ACC112 (cell line): ENCODE measurements around the gene SMOC2.

Experiments used
- H2AFZ ChIP-seq: fragments of 200-600 bp; sonication (generic); one replicate; pipeline ENCODE4 v1.6.0; 2017; ENCODE audit warnings: antibody characterized with exemption, low read length; ENCODE audit not compliant: unreplicated experiment
- H3K27ac ChIP-seq: fragments of 200-600 bp; sonication (generic); 2 replicates; pipeline ENCODE4 v1.5.1; 2014; ENCODE audit warnings: low read depth, mild to moderate bottlenecking, antibody characterized with exemption, low read length, moderate library complexity
- H3K27me3 ChIP-seq: fragments of 200-600 bp; sonication (generic); 2 replicates; pipeline ENCODE4 v1.6.1; 2014; ENCODE audit warnings: mild to moderate bottlenecking, antibody characterized with exemption, low read length, moderate library complexity, mixed read lengths; ENCODE audit not compliant: insufficient read depth
- H3K36me3 ChIP-seq: fragments of 200-600 bp; sonication (generic); 2 replicates; pipeline ENCODE4 v1.6.1; 2016; ENCODE audit warnings: mild to moderate bottlenecking, antibody characterized with exemption, low read length, moderate library complexity, mixed read lengths; ENCODE audit not compliant: insufficient read depth
- H3K4me1 ChIP-seq: fragments of 200-600 bp; sonication (generic); one replicate; pipeline ENCODE4 v1.6.1; 2016; ENCODE audit warnings: low read length, mixed read lengths; ENCODE audit not compliant: insufficient read depth, unreplicated experiment, control insufficient read depth
- H3K4me3 ChIP-seq: fragments of 200-600 bp; sonication (generic); 2 replicates; pipeline ENCODE4 v1.5.1; 2014; ENCODE audit warnings: mild to moderate bottlenecking, low read depth, low read length
- H3K79me2 ChIP-seq: fragments of 200-600 bp; sonication (generic); one replicate; pipeline ENCODE4 v1.6.0; 2016; ENCODE audit warnings: low read length; ENCODE audit not compliant: control insufficient read depth, unreplicated experiment, insufficient read depth

Gene SMOC2

DNA sequence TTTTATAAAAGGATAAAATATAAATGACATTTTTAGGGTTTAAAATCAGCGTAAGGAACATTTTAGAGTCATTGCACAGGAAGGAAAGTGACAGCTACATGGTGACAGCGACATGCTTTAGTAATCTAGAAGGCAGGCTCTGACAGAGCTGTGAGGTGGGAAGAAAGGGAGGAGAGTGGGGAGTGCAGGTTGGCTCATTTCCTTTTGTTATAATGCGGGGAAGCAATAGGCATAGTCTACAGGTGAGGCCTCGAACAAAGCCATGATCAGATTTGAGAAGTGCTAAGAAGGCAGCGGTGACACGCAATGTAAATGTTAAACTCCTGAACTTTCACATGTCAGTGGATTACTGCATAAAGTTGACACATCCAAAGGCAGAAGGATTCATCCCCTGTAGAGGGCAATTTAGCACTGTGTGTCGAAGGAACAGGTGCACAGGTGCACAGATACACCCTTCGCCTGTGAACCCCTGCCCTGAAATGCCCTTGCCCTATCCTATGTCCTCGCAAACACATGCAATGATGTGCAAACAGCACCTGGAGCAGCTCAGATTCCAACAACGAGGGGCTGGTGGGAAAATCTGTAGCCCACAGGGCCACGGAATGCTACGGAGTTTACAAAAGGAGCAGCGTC is 32.4 kb upstream of the SMOC2 start:
- Histone ChIP-seq H3K4me3 (no peak overlapping the region), H3K79me2 (no peaks in the 10 kb centered on the region), H3K4me1 (no peaks in the 10 kb centered on the region), H3K27me3 (no peaks in the 10 kb centered on the region), H3K27ac (no peak overlapping the region), H3K36me3 (no peaks in the 10 kb centered on the region), H2AFZ (no peak overlapping the region)

DNA sequence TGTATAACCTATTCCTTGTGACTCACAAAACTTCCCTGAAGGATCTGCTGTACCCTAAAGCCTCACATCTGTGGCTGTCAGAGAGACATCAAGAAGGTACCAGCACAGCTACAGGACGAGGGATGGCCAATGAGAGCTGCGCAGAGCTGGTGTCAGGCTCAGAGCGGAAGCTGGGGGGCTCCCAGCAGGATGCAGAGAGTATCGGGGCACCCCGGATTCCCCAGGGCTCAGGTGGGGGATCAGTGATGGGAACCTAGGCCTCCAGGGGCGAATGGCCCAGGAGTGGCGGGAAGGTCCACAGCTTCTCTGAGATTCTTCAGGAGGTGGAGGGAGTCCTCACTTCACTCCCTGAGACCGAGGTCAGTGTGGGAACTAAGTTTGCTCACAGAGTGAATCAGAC is 30.9 kb upstream of the SMOC2 start:
- no peaks in the 10 kb centered on the region for H3K79me2 ChIP-seq
- H3K27ac ChIP-seq = no peak overlapping the region
- H2AFZ ChIP-seq = no peak overlapping the region
- no peak overlapping the region for H3K4me3 ChIP-seq
- peaks cover 10% of the 10 kb centered on the region for H3K4me1 ChIP-seq
- H3K36me3 ChIP-seq = no peaks in the 10 kb centered on the region
- H3K27me3 ChIP-seq = no peaks in the 10 kb centered on the region

DNA sequence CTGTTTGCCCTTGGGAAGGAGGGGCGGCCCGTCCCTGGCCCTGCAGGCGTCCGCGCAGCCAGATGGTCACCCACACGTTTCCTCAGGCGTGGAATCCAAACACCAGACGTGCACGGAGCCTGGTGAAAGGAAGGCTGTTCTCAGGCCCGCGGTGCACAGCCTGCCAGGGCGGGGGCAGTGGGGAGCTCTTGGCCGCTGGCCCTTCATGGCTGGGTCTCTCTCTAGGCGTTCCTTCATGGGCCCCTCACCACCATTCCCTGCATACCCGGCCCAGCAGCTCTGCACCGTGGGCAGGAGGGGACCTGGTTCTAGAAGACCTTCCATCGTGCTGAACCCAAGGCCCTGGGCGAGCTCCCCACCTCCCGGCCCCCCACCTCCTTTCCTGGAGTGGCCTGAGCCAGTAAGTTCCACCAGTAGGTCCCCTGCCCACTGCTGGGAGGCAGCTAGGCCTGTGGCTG is 30.4 kb upstream of the SMOC2 start:
- Histone ChIP-seq H3K27ac (no peak overlapping the region), H3K27me3 (no peaks in the 10 kb centered on the region), H3K4me1 (peaks cover 13% of the 10 kb centered on the region), H3K36me3 (no peaks in the 10 kb centered on the region), H3K4me3 (no peak overlapping the region), H2AFZ (no peak overlapping the region), H3K79me2 (no peaks in the 10 kb centered on the region)

DNA sequence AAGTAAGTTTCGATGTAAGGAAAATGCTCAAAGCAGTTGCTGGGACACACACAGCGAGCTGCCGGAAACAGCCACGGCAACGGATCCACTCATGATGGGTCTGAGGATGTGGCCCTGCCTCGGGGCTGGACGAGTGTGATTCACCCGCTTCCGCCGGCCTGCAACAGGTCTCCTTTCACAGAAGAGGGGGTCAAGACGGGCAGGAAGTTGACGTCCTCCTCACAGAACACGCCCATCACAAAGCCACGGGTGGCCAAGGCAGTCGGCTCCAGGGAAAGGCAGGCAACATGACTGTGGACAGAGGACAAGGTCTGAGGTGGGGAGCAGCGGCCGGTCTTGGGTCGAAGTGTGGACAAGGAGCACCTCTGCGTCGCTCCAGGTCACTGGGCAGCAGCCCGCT is 29.9 kb upstream of the SMOC2 start:
- no peak overlapping the region for H3K27ac ChIP-seq
- H3K36me3 ChIP-seq = no peaks in the 10 kb centered on the region
- no peaks in the 10 kb centered on the region for H3K79me2 ChIP-seq
- H3K4me3 ChIP-seq = no peak overlapping the region
- no peak overlapping the region for H2AFZ ChIP-seq
- H3K27me3 ChIP-seq = no peaks in the 10 kb centered on the region
- H3K4me1 ChIP-seq = peaks cover 13% of the 10 kb centered on the region

DNA sequence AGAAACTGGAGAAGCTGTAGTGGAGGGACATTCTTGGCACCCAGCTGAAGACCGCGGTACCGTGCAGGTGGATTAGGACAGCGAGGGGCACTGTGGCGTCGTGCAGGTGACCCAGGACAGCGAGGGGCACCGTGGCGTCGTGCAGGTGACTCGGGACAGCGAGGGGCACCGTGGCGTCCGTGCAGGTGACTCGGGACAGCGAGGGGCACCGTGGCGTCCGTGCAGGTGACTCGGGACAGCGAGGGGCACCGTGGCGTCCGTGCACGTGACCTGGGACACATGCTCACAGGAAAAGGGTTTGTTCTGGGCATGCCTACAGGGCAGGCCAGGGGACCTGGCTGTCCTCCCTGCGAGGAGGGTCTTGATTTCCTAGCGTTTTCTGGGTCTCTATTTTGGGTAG is 29.2 kb upstream of the SMOC2 start:
- peaks cover 13% of the 10 kb centered on the region for H3K4me1 ChIP-seq
- no peak overlapping the region for H3K4me3 ChIP-seq
- H3K79me2 ChIP-seq = no peaks in the 10 kb centered on the region
- no peaks in the 10 kb centered on the region for H3K27me3 ChIP-seq
- no peak overlapping the region for H2AFZ ChIP-seq
- no peaks in the 10 kb centered on the region for H3K36me3 ChIP-seq
- H3K27ac ChIP-seq = no peak overlapping the region

DNA sequence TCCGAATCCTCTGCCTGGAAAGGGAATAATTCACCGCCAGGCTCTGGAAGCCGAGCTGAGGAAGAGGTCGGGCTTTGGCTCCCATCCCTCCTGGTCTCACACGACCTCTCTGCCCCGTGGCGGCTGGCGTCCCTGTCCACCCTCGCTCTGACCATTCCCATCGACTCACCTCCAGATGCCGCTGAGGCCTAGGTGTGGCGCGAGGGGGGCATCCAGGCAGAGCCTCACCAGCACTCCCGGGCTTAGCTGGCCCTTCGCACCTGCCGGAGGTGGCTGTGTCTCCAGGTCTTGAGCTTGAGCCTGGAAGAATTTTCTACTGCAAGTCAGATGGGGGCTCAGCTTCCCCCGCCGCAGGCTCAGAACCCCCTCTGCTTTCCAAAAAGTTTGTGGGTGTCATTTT is 28.5 kb upstream of the SMOC2 start:
- Histone ChIP-seq H3K79me2 (no peaks in the 10 kb centered on the region), H3K27ac (no peak overlapping the region), H3K4me3 (no peak overlapping the region), H2AFZ (no peak overlapping the region), H3K36me3 (no peaks in the 10 kb centered on the region), H3K4me1 (peaks cover 13% of the 10 kb centered on the region), H3K27me3 (no peaks in the 10 kb centered on the region)

DNA sequence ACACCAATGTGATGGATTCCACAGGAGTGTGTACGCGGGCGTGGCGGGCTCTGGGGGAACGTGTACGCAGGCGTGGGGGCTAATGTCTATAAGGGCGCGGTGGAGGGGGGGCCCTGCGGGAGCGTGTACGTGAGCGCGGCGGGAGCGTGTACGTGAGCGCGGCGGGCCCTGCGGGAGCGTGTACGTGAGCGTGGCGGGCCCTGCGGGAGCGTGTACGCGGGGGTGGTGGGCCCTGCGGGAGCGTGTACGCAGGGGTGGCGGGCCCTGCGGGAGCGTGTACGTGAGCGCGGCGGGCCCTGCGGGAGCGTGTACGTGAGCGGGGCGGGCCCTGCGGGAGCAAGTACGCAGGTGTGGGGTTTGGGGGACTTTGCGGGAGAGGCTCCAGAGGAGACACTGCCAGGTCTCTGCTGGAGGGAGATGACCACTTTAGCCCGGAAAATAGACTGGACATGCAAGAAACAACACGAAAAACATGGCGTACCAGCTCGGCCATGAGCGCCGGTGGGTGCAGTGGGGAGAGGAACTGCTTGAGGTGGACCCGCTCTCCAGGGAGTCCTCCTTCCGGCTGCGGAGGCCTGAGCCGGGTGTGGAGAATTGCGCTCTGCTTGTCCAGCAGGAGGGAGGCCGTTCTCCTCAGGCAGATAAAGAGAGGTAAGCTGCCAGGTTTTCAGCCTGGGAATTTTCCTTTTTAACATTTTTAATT is 27.8 kb upstream of the SMOC2 start:
- Histone ChIP-seq H3K4me1 (peaks cover 13% of the 10 kb centered on the region), H3K36me3 (no peaks in the 10 kb centered on the region), H3K79me2 (no peaks in the 10 kb centered on the region), H3K27ac (no peak overlapping the region), H3K27me3 (no peaks in the 10 kb centered on the region), H3K4me3 (no peak overlapping the region), H2AFZ (no peak overlapping the region)

DNA sequence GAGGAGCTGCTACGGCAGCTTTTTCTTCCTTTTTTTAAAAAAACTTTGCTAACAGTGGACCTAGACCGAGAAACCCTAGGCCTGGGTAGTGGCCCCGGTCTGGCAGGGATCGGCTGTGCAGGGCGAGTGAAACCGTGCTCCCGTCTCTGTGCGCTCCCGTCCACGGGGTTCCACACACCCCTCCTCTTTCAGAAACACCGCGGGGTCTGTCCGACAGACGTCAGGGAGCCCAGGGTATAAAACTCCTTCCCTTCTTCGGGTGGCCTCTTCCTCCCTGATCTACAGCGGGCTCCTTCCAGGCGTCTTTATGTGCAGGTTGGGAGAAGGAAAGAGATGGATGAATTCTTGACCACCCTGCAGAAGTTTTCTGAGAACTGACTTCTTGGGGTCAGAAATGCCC is 27.1 kb upstream of the SMOC2 start:
- Histone ChIP-seq H3K4me1 (peaks cover 13% of the 10 kb centered on the region), H3K4me3 (no peak overlapping the region), H3K36me3 (no peaks in the 10 kb centered on the region), H3K79me2 (no peaks in the 10 kb centered on the region), H3K27ac (no peak overlapping the region), H2AFZ (no peak overlapping the region), H3K27me3 (no peaks in the 10 kb centered on the region)

DNA sequence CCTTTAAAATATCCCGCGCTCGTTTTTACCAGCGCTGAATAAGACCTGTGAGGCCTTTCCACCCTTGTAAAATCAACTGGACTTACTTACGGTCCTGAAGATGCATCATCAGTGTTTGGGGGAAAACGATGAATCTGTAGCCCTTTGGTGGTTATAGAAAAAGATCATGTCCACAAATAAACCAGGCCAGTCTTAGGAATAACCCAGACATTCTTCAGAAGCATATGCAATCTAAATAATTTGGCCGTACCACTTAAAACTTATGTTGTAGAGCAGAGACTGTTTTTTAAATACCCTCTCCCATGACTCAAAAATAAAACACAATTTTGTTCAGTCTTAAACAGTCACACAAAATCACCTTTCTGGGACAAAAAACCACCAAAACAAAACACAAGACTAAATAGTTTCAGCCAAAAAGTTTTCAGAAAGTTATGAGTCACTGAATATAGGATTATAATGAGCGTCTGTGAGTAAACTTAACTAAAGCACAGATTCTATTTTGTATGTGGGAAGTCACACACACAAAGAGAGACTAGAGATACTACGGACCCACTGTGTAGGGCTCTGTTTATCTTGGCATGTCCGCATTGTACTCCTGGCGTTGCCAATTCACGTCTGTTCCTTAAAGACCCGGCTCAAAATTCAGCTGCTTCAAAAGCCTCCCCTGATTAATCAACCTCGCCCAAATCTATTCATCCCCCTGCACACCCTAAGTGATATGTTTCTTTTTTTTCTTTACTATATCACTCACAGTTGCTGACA is 26.5 kb upstream of the SMOC2 start:
- H3K79me2 ChIP-seq = no peaks in the 10 kb centered on the region
- H3K27ac ChIP-seq = no peak overlapping the region
- no peak overlapping the region for H2AFZ ChIP-seq
- H3K27me3 ChIP-seq = no peaks in the 10 kb centered on the region
- no peaks in the 10 kb centered on the region for H3K36me3 ChIP-seq
- H3K4me3 ChIP-seq = peak overlapping the region; percentile 43; the same call in 1 of the 2 replicates
- H3K4me1 ChIP-seq = peaks cover 13% of the 10 kb centered on the region

DNA sequence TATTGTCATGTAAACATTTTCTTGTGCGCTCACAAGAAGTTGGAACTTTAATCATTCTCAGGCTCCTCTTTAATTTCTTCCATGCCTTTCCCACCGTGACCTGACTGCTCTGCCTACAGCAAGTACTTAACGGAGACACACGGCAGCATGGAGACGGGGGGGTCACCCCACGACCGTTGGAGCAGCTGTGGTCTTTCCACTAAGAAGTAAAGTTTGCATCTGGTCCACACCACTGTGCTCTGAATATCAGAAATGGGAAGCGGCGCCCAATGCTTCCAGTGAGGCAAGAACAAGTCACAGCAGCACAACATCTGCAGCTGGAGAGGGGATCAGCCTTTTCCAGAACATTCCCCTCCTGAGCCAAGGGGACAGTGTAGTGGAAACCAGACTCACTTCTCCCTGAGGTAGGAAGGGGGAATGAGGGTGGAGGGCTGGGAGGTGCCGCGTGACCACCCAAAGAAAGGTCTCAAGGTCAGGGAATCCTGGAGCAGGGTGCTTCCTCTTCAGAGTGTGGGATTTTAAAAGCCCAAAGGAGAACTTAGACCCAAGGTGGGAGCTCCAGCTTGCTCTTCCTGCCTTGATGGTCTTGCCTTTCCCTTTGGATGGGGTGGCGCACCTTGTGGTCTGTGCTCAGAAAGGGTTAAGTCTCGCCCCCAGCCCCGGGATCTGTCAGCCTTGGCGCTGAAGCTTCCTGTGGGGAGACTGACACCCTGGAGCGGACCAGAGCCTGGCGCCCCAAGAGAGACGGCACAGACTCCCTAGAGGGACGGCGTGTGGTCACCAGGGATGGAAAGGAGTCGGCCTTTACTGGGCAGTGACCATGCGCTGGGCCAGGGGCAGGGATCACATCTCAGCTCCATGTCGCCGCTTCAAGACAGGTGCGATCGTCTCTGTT is 25.6 kb upstream of the SMOC2 start:
- Histone ChIP-seq H3K4me1 (peaks cover 13% of the 10 kb centered on the region), H3K27ac (no peak overlapping the region), H3K36me3 (no peaks in the 10 kb centered on the region), H3K4me3 (peak overlapping the region; percentile 43; the same call in 1 of the 2 replicates), H3K79me2 (no peaks in the 10 kb centered on the region), H3K27me3 (no peaks in the 10 kb centered on the region), H2AFZ (no peak overlapping the region)
